C4-2B (cell line): Measurements from ENCODE around the gene TOR4A.

ENCODE experiments used
- H3K27ac ChIP-seq: fragments of 450-650 bp; 2 replicates; pipeline ENCODE4 v1.5.1; 2017
- CTCF ChIP-seq: fragments of 450-650 bp; conservative IDR thresholded peaks from 2 replicates; pipeline ENCODE4 v1.5.1; 2017; ENCODE audit warnings: mild to moderate bottlenecking
- ZFX ChIP-seq: fragments of 450-650 bp; IDR thresholded peaks from 2 replicates; pipeline ENCODE4 v1.6.1; 2017

TOR4A gene

DNA sequence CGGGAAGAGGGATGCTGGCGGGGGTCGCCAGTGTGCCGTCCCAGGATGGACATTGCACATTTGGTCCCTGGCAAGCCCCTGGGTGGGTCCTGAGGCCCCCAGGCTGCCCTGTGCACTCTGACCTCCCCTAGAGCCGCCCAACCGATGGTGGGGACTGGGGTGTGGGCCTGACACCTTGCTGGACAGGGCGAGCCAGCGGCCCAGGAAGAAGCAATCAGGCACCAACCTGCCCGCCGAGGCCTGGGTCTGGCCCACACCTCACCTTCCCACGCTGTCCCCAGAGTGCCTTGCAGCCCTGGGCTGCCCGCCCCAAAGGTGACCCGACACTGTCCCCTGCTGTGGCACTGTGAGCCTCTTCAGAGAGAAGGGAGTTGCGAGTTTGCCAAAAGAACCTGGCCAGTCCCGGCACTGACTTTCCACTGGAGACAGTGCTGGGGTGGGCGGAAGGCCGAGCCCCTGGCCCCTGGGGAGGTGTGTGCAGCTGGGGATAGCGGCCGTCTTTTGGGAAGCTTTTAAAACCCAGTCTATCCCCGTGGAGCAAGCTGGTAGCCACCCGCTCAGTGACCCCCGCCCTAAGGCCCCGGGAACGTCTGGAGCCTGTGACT is 36.5 kb downstream of the TOR4A start:
- no peak for TF ChIP-seq ZFX
- TF ChIP-seq CTCF = no peak
- no peak overlapping the region for H3K27ac ChIP-seq

- no peak for TF ChIP-seq ZFX
- TF ChIP-seq CTCF = no peak
- peak overlapping the region; percentile 76 for H3K27ac ChIP-seq
Observed at GRCh38 chr9:137314561-137315560, 37.3 kb downstream of the TOR4A start.

- peak overlapping the region; percentile 76 for H3K27ac ChIP-seq
- no peak for TF ChIP-seq CTCF
- no peak for TF ChIP-seq ZFX
Observed at GRCh38 chr9:137315581-137316011, 38.1 kb downstream of the TOR4A start.

- TF ChIP-seq CTCF (no peak), ZFX (no peak)
- peak overlapping the region; percentile 76 for H3K27ac ChIP-seq
Observed at GRCh38 chr9:137316012-137316981, 38.8 kb downstream of the TOR4A start.

DNA sequence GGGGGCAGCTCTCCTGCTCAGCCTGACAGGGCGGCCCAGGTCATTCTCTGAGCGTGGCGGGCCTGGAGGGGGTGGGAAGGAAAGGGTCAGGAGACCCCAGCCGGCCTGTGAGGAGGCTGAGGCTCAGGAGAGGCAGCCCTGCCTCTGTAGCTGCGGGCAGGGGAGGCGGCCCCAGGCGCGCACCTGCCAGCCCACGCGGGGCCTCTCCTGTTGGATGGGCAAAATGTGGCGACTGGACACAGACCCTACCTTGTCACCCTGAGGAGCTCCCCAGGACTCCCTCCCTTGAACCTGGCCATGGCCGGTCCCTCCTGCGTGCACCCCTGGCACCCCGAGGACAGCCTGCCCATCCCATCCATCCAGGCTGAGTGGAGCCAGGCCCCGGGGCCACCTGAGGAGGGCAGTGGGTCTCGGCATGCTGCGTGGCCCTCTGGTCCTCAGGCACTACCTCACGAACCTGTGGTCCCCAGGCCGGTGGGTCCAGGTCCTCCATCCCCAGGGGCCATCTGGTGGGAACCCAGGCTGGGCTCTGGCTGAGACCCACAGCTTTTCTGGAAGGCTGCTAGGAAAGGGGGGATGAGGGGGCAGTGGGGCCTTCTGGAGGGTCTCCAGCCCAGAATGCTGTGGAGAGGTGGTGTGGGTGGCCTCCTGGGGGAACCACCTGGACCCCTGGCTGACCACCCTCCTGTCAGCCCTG is 39.6 kb downstream of the TOR4A start:
- TF ChIP-seq CTCF = no peak
- H3K27ac ChIP-seq = peak overlapping the region; percentile 76

DNA sequence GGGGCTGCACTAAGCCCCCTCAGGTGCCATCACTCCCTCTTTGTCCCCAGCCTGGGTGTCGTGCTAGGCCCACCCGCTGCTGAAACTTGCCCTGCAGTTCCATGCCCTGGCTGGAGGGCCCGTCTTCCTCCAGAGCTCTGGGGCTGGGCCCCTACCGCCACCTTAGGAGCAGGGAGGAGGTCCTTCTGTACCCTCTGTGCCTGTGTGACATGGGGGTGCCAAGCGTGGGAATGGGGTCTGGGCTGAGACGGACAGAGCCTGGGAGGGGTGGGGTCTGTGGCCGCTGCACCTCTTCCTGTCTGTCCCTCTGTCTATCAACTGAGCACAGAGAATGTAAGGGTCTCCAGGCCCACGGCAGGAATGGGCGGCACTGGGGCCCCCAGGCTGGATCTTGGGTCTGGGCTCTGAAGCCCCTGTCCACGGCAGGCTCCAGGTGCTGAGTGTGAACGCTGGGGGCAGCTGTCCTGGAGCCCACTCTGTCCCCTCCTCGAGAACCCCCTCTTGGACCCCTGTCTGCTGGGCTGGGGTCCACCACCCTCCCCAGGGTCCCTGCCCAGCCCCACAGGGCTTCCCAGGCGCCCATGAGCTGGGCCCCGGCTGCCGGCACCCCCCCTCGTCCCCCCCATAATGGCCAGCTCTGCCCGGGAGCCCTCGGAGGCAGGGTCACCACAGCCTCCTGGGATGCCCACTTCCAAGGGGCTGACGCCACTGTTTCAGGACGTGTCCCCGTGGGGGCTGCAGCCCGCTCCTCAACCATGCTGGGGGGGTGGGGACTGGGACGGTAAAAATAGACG is 40.4 kb downstream of the TOR4A start:
- no peak overlapping the region for H3K27ac ChIP-seq

More for the DNA sequence above, 40.4 kb downstream of the TOR4A start:
- TF ChIP-seq CTCF (no peak), ZFX (no peak)
